HepG2 (cell line): ENCODE data around the gene DDX46. TPM values are rescaled to one million over a fixed set of nuclear protein-coding genes. Genes with fewer than 3 reads are reported as not detected.
A peak's percentile ranks its signal among the peaks of the same experiment; 100 is the strongest.

Experiments used
- ATM ChIP-seq: fragments of 450-650 bp; IDR thresholded peaks from 2 replicates; pipeline ENCODE4 v1.7.1; 2017; ENCODE audit warnings: mild to moderate bottlenecking, borderline replicate concordance
- BRD4 ChIP-seq: sonication (generic); formaldehyde crosslinking; IDR thresholded peaks from 2 replicates; pipeline ENCODE4 v1.4.0; 2020; ENCODE audit warnings: missing genetic modification reagents
- CBFB ChIP-seq: sonication (generic); formaldehyde crosslinking; IDR thresholded peaks from 2 replicates; pipeline ENCODE4 v1.4.0; 2020; ENCODE audit warnings: missing genetic modification reagents
- DDIT3 ChIP-seq: sonication (generic); formaldehyde crosslinking; IDR thresholded peaks from 2 replicates; pipeline ENCODE4 v1.4.0; 2020; ENCODE audit warnings: mild to moderate bottlenecking, missing genetic modification reagents
- JUN ChIP-seq: sonication (generic); formaldehyde crosslinking; IDR thresholded peaks from 2 replicates; pipeline ENCODE4 v1.4.0; 2020; ENCODE audit warnings: mild to moderate bottlenecking, missing genetic modification reagents
- KAT8 ChIP-seq: IDR thresholded peaks from 2 replicates; pipeline ENCODE4 v1.6.1; 2016; ENCODE audit warnings: missing genetic modification reagents, missing compliant biosample characterization
- MAFG ChIP-seq: sonication (generic); formaldehyde crosslinking; IDR thresholded peaks from 2 replicates; pipeline ENCODE4 v1.5.1; 2020; ENCODE audit warnings: mild to moderate bottlenecking, missing genetic modification reagents
- PAX8 ChIP-seq: sonication (generic); formaldehyde crosslinking; IDR thresholded peaks from 2 replicates; pipeline ENCODE4 v1.8.0; 2022; ENCODE audit warnings: mild to moderate bottlenecking, missing genetic modification reagents, borderline replicate concordance
- PRMT3 ChIP-seq: sonication (generic); formaldehyde crosslinking; IDR thresholded peaks from 2 replicates; pipeline ENCODE4 v1.8.1; 2022; ENCODE audit warnings: low read depth, mild to moderate bottlenecking, moderate library complexity, missing genetic modification reagents, borderline replicate concordance
- REST ChIP-seq, 2 experiments: IDR thresholded peaks; 2 replicates each; pipeline ENCODE4 v1.6.1; 2011 to 2012; ENCODE audit warnings: low read length in 2 of 2, borderline replicate concordance in 1 of 2, low read depth in 1 of 2, mild to moderate bottlenecking in 1 of 2, moderate library complexity in 1 of 2
- SATB2 ChIP-seq: sonication (generic); formaldehyde crosslinking; IDR thresholded peaks from 2 replicates; pipeline ENCODE4 v1.5.0; 2020; ENCODE audit warnings: missing genetic modification reagents
- TFAP4 ChIP-seq: sonication (generic); IDR thresholded peaks from 2 replicates; pipeline ENCODE4 v1.6.1; 2016; ENCODE audit warnings: low read depth, borderline replicate concordance
- ZBTB1 ChIP-seq: sonication (generic); formaldehyde crosslinking; IDR thresholded peaks from 2 replicates; pipeline ENCODE4 v1.4.0; 2020; ENCODE audit warnings: missing genetic modification reagents, borderline replicate concordance
- ZBTB25 ChIP-seq: IDR thresholded peaks from 2 replicates; pipeline ENCODE4 v1.6.1; 2018; ENCODE audit warnings: missing genetic modification reagents
- ZNF207 ChIP-seq: fragments of 450-650 bp; IDR thresholded peaks from 2 replicates; pipeline ENCODE4 v1.6.1; 2016; ENCODE audit warnings: antibody characterized with exemption, borderline replicate concordance
- ZNF605 ChIP-seq: sonication (generic); formaldehyde crosslinking; IDR thresholded peaks from 2 replicates; pipeline ENCODE4 v1.8.0; 2022; ENCODE audit warnings: mild to moderate bottlenecking, missing genetic modification reagents
- ZNF614 ChIP-seq: IDR thresholded peaks from 2 replicates; pipeline ENCODE4 v1.6.1; 2018; ENCODE audit warnings: missing biosample characterization, missing genetic modification reagents, inconsistent platforms, borderline replicate concordance
- ZNF616 ChIP-seq: sonication (generic); formaldehyde crosslinking; IDR thresholded peaks from 2 replicates; pipeline ENCODE4 v1.5.0; 2020; ENCODE audit warnings: low read depth, mild to moderate bottlenecking, missing genetic modification reagents
- ZNF691 ChIP-seq: sonication (generic); formaldehyde crosslinking; IDR thresholded peaks from 2 replicates; pipeline ENCODE4 v1.4.0; 2020; ENCODE audit warnings: missing genetic modification reagents, low read depth, mild to moderate bottlenecking, borderline replicate concordance
- ZNF704 ChIP-seq: sonication (generic); formaldehyde crosslinking; IDR thresholded peaks from 2 replicates; pipeline ENCODE4 v1.8.1; 2023; ENCODE audit warnings: mild to moderate bottlenecking, inconsistent platforms, moderate library complexity, missing genetic modification reagents, borderline replicate concordance
- polyA plus RNA-seq, 8 experiments: library from polyadenylated mRNA; depleted of rRNA in 3 of 8; stranded (reverse) in 7 of 8; unstranded in 1 of 8; fragments of >200 nt; fragmentation: Illumina TruSeq in 4 of 8; extraction: Trizol in 4 of 8; gene quantifications; 2 replicates each; pipeline versions ENCODE4 v1.2.1 to v1.2.3, GENCODE V29; 2011 to 2016; ENCODE audit warnings: low read depth in 4 of 8, missing spikeins in 1 of 8, mixed read lengths in 1 of 8; ENCODE audit not compliant: insufficient read depth in 1 of 8
- total RNA-seq, 5 experiments: library from RNA; depleted of rRNA; stranded (reverse); fragments of >200 nt; fragmentation: Illumina TruSeq; extraction: Trizol; gene quantifications; 2 replicates each; pipeline ENCODE4 v1.2.3, GENCODE V29; 2016; ENCODE audit warnings: low read depth in 1 of 5

DDX46 gene
- total and polyA plus RNA-seq, 2 of the 13 experiments (the other 11 are each of a cell fraction or from before 2014, with no cell fraction given) = 27.3 to 59.3 TPM

- TF ChIP-seq ZBTB25 (CRISPR knock-in tag) (peak; percentile 87), SATB2 (CRISPR knock-in tag) (0 out of 2 replicates have a peak, but pooled peaks have one; percentile 24), CBFB (CRISPR knock-in tag) (0 out of 2 replicates have a peak, but pooled peaks have one; percentile 82), ZNF704 (CRISPR knock-in tag) (peak; percentile 94), TFAP4 (peak; percentile 88), ZNF691 (CRISPR knock-in tag) (peak; percentile 83; the same call in 1 of the 2 replicates), ZNF614 (CRISPR knock-in tag) (peak; percentile 93), PAX8 (CRISPR knock-in tag) (no peak), JUN (CRISPR knock-in tag) (no peak; the same call in 1 of the 2 replicates), ZBTB1 (CRISPR knock-in tag) (no peak), KAT8 (CRISPR knock-in tag) (peak; percentile 98), ZNF616 (peak; percentile 94), ZNF605 (CRISPR knock-in tag) (peak; percentile 94), ATM (no peak), MAFG (no peak), ZNF207 (no peak), DDIT3 (CRISPR knock-in tag) (0 out of 2 replicates have a peak, but pooled peaks have one; percentile 73), BRD4 (peak; percentile 90), REST (IDR thresholded peaks at IDR 0.05; ENCODE audit: borderline replicate concordance in 1 of 2, low read depth in 1 of 2, low read length in 2 of 2) (no peak), PRMT3 (no peak)
Measured at GRCh38 chr5:134758504-134759341, at the start of gene DDX46 (continued).
